GM21390 (cell line): ENCODE results near the gene FAM193B.

Source experiments
- ATAC-seq: cut with Tn5 transposase; IDR thresholded peaks from one replicate; pipeline ENCODE4 v1.9.1; 2021; ENCODE audit not compliant: unreplicated experiment

FAM193B gene

DNA sequence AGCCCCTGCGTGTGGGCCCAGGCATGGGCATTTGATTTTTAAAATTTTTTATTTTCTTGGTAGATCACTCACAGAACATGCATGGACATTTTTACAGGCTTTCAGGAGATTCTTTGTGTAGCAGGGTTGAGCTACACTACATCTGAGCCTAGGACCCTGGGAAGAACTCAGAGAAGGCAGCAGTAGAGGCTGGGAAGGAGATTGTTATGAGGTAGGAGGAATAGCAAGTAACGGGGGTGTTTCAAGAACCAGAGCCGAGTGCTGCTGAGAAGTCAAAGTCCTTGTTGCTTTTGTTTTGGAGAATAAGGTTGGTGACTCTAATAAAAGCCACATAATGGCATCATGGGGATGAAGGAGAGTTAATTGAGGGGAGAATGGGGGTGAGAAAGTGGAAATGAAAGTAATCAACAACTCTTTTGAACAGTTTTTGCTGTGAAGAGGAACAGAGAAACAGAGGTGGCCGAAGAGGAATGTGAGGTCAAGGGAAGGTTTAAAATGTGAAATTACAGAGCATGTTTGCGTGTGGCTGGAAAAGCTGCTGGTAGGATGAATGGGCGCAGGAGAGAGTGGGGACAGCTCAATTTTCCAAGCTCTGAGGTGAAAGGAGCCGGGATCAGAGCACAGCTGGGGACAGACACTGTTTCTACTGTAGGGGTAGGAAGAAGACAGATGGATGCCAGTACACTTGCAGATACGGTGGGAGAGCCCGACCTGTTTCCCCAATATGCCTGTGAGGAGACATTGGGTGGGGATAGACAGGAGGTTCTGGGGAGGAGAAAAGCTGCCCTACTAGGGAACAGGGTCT is 52.3 kb downstream of the FAM193B start:
- ATAC-seq: no peak

DNA sequence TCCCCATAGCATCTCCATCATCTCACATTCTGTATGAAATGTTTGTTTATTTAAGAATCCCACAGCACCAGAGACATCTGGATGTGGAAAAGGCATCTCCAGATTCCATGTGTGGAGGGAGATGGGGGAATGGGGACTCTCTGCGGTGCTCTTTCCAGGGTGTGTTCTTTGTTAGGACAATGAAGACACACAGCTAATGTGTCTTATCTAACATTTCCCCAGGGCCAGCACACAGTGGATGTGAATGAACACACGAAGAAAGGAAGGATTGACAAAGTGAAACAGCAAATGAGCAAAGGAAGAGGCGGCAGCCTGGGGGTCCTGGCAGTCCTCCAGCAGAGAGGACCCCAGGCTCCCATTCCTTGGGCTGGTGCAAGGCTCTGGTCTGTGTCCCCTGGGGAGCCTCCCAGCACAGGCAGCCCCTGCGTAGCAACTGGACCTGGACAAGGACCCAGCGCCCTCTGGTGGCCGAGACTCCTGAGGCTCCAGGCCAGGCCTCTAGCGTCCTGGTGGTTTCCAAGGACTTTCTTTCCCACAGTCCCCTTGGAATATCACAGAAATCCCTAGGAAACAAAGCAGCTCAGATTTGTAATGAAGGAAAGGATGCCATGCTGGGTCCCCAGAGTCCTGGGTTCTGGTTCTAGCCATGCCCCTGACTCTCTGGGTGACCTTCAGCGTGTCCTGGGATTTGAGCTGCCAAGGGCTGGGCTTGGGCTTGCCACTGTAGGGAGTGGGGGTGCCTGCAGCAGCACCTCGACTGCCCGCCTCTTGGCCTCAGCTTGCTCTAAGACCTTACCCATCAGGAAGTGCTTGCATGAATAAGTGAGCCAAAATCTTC is 53.5 kb downstream of the FAM193B start:
- peak; percentile 27 for ATAC-seq

DNA sequence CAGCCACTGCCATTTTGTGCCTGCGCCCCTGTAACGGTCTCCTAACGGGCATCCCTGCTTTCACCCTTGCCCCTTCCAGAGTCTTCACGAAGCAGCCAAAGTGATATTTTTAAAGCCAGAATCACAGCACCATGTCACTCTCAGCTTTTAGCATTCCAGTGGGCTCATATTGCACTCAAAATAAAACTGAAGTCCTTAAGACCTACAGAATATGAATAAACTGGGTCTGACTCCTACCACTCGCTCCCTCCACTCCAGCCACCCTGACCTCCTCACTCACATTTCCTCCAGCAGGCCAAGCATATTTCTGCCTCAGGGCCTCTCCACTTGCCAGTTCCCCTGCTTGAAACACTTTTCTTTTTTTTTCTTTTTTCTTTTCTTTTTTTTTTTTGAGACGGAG is 54.5 kb downstream of the FAM193B start:
- ATAC-seq: no peak

DNA sequence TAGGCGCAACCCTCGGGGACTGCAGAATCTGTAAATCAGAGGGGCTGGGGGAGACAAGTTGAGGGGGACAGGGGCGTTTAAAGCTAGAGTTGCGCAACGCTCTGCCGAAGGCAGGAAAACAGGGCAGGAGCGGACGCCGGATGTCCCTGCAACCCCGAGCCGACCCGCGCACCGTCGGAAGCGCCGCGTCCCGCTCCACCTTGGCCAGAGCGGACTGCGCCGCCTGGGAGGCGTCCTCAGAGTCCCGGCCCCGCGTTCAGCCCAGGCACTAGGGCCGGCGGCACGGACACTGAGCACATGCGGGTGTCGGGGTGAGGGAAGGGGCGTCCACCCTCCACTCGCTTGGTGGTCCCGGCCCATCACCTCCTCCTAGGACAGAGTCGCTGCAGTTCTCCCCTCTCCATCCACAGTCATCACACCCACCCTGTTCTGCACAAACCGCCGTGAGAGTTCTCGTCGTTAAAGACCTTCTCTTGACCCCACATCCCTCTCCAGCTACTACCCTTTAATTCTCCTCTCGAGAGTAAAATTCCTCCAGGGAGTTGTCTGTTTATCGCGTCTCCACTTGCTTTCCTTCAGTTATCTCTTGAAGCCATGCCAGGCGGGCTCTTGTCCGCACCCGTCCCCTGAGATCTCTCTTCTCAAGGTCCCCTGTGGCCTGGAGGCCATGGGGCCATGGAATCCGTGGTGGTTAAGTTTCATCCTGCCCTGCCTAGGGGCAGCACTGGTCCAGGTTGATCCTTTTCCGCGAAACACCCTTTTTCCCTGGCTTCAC is 56.2 kb downstream of the FAM193B start:
- ATAC-seq: peak; percentile 11

DNA sequence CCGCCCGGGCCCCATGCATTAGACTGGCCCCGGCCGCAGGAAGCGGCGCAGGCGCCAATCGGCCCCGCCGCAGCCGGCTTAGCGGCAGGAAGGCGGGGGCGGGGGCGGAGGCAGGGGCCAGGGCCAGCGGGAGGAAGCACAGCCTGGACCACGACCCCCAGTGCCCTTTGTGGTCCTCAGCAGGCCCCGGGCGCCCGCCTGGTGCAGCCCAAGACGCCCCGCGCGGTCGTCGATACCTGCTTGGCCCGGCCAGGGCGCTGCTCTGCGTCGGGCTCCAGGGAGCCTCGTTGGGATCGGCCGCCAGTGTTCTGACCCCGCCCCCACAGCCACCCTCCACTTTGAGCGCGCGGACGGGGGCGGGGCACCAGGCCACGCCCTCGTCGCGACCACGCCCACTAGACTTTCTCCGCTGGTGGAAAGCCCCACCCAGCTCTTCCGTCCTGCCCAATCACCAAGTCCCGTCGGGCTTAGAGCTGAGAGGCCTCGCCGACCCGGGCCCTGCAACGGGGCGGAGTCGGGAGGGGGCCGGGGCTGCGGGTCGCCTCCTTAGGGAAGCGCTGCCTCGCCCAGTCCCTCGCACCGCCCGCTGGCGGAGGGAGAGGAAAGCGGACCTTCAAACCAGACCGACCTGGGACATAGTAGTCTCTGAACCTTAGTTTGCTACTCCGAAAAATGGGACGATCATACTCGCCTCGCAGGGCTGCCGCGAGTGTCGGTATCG is 56.9 kb downstream of the FAM193B start, which contains the start of gene PDLIM7:
PDLIM7 (minus strand) TSS at position 313 of the 721 bp plus-strand sequence. CDS start 1,092 bp downstream, outside the sequence.
- ATAC-seq: peak; percentile 71

DNA sequence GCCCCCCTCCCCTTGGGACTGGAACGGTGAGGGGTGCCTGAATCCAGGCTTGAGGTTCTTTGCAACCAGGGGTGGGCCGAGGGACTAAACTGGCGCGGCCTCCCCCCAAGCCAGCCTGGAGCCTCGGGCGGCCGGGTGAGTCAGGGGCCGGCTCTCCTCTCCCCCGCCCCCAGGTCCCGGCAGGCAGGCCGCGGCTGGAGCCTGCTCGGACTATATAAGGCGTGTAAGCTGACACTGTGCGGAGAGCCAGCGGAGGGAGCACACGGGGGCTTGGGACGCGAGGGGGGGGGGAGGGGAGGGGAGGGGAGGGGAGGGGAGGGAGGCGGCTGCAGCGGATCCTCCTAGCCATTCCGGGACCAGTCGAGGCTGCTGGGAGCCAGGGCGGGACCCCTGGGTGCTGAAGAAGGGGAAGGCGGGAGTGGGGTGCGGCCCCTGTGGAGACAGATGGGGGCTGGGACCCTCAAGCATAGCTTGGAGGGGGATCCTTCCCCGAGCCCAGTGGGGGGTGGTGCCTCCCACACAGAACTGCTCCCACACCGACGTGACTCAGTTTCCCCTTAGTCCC is 57.6 kb downstream of the FAM193B start:
- no peak for ATAC-seq

DNA sequence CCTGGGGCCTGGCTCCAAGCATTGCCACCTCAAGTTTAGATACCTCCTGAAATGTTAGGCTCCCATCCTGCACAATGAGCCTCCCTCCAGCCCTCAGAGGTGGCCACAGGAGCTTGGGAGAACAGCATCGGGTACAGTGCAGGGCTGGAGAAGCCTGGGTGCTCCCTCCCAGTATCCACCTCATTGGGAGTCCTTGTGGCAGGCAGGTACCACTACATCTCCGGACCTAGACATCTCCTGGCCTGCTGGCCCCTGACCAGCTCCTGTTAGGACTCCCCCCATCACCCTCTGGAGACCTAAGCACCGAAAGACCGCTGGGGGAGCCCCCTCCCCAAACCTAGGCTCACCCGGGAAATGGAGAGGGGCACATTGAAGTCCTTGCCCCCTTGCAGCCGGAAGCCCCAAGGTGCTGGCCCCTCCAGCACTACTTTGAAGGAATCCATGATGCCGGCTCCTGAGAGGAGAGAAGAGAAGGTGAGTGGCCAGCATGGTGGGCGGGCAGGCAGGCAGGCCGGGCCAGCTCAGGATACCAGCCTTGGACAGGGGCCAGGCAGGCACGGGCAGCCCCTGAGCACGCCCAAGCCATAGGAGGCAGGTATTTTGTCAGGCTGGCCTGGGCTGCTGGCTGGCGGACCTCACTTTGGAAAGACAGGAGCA is 58.2 kb downstream of the FAM193B start:
- no peak for ATAC-seq

DNA sequence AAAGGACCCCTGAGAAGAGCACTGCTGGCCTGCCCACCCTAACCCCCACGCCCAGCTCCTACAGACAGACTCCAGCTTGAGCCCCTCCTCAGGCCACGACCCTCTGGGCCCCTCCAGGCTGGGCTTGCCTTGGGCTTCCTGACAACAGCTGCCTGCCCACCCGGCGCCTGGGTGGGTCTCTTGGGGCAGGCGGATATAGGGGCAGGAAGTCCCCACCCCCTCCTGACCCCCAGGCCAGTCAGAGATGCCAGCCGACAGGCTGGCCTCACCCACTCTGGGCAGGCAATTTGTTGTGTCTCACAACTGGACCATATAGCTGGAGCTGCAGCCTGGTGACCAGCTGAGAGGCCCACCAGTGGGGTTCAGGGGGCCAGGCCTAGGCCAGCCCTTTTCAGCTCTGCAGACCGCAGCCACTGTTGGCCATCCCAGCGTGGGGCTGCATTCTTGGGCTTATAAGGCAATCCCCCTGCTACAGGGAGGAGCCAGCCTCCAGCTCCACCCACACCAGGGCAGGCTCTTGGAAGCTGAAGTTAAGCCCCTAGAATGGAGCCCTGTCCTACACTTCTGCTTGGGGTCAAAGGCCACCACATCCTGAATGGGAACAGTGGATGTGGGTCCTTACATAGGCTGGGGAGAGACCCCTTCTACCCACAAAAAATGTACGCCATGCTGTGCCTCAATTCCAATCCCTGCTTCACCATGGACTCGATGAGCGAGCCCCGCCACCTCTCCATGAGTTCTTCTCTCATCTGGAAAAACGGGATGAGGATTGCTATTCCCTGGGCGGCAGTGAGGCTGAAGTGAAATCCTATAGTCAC is 58.9 kb downstream of the FAM193B start:
- ATAC-seq: no peak

DNA sequence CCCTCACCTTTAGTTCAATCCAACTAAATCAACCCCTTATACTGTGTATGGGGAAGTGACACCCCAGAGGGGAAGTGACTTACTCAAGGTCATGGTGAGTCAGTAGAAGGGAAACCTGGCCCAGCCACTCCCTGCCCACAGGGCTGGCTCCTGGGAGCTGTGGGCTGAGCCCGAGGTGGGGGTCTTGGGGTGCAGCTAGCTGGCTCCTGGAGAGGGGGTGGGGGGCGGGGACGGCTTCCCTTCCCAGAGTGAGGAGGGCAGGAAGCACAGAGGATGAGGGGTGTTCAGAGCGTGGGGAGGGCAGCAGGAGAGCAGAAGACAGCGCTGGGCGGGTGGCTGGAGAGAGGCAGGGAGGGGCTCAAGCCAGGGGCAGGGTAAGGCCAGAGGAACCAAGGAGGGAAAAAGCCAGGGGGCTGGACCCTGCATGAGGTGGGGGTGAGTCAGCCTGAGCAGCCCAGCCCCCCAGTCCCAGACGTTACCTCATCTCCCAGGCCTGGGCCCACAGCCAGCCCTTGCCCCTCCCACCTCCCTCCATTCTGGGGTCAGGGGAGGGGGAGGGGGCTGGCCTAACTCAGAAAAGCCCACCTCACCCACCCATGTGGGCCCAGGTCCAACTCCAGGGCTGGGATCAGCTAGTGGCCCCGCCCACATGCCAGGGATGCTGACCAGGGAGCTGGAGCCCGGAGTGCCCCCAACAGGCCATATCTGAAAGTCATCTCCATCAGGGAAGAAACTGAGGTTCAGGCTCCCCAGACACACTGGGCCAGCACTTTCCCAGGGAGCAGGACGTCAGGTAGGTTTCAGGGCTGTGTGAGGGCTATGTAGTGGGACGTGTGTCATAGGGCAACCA is 59.8 kb downstream of the FAM193B start:
- ATAC-seq: no peak

DNA sequence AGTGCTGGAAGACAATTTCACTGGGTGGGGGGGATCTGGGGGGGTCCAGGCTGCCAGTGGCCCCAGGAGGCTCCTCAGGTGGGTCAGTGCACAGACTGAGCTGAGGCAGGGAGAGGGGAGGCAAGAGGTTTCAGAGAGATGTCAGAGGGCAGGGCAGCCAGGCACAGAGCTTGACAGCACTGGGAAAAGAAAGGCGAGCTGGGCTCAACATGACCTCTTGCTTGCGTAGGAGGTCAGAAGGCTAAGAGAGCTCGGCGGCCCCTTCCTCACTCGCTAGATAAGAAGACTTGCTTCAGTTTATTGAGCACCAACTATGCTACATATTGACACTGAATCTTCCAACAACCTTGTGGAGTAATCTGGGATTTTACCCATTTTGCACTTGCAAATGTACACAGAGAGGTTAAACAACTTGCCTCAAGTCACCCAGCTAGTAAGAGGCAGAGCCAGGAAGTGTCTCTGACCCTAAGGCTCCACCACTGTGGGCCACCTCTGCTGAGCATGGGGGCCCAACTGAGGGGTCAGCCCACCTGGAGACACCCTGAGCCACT is 60.5 kb downstream of the FAM193B start:
- no peak for ATAC-seq

DNA sequence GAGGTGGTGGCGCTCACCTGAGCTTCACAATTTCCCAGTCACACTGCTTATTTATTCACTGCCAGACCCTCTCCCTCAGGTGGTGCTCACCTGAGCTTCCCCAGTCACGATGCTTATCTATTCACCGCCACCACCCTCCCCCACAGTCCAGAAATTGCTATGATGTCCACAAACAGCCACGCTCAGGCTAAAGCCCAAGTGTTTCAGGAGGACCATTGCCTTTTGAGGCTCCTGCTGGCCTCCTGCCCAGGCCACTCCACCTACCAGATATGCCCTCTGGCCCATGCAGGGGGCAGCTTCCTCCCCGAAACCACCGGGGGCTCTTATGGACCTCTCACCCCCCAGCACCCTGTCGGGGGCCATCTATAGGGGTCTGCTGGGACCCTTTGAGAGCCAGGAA is 61.5 kb downstream of the FAM193B start:
- no peak for ATAC-seq

DNA sequence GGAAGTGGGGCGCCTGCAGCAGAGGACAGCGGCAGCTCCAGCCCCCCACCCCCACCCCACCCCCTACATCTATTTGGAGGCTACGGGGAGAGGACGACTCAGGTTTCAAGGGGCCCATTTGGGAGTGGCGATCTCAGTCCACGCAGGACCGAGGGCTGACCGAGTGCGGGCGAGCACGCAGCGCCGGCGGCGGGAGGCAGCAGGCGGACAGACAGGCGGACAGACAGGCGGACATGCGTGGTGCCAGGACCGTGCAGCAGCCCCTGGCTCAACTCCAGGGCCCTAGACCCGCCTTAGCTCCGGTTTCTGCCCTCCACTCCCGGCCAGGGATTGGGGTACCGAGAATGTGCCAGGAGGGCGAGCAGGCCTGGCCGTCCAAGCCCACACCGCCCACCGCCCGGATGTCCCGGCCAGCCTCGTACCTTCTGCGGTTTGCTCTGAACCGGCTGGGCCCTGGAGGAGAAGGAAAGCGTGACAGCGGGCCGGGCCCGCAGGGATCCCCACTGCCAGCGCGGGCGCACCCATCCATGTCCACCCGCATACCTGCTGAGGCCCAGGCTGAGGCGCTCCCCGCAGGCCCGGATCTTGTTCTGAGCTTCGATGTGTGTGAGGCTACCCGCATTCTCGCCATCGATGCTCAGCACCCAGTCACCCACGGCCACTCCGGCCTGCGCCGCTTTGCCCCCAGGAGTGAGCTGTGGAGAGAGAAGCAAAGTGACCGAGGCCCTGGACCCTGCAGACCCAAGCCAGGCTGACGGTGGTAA is 62.2 kb downstream of the FAM193B start:
- ATAC-seq: no peak

DNA sequence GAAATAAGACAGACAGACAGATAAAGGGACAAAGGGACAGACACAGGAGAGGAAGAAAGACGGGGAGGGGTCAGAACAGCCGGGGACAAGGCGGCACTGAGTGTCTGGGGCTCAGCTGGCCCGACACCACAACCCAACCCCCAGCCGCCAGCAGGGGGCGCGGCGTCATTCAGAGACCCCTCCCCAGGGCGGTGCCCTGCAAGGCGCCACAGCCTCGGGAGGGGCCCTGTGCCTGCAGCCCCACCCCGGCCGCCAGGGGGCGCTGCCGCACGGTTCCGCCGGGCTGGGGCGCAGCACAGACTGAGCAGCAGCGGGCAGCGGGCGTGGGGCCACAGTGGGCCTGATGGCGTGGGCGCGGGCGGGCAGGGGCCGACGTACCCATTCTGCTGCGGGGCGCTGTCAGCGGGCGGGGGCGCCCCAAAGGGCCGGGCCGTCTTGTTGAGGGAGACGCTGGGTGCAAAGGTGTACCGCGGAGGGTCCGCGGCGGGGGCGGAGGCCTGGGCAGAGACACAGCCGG is 62.9 kb downstream of the FAM193B start:
- no peak for ATAC-seq

DNA sequence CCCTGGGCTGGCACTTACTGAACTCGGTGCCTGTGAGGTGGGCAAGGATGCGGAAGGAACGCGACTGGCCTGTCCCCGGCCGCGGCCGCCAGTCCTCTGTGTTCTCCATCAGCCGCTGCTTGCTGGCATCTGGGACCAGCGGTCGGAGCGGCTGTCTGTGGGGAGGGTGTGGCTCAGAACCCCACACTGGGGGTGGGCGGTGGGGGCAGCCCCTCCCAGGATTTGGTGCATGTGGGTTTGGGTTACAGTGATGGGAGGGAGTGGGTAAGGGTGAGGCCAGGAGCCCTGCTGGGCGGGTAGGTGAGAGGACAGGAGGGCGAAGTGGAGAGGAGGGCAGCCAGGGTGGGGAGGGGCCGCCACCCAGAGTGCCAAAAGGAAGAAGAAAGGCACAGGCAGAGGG is 63.4 kb downstream of the FAM193B start:
- no peak for ATAC-seq

DNA sequence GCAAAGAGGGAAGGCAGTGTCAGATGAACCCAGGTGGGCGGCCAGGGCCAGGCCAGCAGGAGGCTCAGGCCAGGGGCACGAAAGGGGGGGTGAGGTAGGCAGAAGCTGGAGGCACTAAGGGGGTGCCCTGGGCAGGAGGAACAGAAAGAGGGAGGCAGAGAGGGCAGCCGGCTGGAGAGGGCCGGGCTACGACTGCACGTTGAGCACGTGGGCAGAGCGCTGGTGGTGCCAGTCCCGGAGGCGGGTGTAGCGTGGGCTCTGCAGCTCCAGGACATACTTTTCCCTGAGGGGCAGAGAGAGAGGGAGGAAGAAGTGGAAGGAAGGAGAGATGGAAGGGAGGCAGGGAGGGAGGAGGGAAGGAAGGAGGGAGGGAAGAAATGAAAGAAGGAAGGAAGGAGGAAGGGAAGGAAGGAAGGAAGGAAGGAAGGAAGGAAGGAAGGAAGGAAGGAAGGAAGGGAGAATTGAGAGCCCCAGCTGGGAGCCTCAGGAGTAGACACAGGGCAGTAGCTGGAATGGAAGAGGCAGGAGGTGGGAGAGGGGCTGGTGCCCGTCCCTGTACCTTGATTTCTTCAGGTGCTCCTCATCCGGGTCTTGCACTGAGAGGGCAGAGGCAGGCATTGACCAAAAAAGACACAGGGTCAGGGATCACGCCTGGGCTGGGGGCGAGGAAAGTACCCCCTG is 63.9 kb downstream of the FAM193B start:
- no peak for ATAC-seq

DNA sequence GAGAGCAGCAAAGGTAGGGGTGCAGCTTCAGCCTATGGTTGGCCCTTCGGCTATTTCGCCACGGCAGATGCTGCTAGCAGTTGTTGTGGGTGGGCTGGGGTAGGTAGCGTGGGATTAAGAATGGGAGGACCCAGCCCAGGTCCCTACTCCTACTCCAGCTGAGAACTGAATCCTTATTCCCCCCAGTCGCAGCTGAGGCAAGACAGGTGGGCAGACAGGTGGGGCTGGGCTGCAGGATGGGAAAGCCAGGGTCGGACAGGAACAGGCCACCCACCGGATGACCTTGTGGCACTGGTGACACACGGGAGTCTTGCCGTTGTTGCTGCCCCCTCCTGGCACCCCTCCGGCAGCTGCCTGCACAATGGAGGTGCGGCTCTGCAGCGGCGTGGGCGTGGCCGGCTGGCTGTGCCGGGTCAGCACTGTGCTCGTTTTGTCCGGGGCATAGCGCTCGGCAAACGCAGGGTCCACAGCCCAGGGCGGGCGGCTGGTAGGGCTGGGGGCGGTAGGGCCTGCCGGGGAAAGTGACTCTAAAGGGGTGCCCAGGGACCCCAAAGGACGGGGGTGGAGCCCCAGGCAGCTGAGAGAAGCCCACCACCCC is 65.1 kb downstream of the FAM193B start:
- ATAC-seq: no peak
